ENCODE data around the gene RAB32.

Gene RAB32

DNA sequence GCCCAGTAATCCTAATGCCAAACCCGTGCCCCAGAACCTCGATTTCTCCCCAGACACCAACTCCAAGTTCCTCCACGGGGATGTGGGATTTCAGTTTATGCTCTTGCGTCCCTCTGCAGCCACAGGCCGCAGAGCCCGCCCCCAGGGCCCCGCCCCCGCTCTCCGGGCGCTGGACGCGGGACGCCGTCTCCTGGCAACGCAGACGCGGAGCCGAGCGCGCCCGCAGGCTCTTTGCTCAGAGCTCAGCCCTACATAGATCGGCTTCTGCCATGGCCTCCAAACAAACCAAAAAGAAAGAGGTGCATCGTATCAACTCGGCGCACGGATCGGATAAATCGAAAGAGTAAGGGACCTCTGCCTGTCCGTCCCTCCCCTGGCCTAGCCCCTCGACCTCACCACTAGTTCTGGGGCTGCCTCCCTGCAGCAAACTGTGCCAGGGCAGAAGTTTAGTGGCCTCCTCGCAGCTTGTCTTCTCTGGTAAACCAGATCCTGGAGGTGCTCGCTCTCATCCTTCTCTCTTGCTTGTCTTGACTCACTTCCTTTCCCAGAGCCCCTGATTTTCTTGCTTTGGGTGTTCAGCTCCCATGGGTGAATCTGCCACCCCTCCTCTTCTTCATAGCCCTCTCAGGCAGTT lies 55.3 kb downstream of the RAB32 start, which contains the start of gene ADGB:
ADGB (plus strand) TSS at position 201 of the 634 bp plus-strand sequence; CDS start at position 270, 69 bp downstream.
- Mint-ChIP-seq H3K27ac (no peak within 1 kb of the TSS), H3K27me3 (peaks cover 10% of the 10 kb centered on the region), H3K9me3 (no peaks in the 10 kb centered on the region), H3K4me1 (peaks cover 3% of the 10 kb centered on the region), H3K4me3 (peak within 1 kb of the TSS; percentile 33), H3K36me3 (ENCODE audit: low read depth) (no peaks in the 10 kb centered on the region)
- no peak for ATAC-seq
- no peak for DNase-seq

DNA sequence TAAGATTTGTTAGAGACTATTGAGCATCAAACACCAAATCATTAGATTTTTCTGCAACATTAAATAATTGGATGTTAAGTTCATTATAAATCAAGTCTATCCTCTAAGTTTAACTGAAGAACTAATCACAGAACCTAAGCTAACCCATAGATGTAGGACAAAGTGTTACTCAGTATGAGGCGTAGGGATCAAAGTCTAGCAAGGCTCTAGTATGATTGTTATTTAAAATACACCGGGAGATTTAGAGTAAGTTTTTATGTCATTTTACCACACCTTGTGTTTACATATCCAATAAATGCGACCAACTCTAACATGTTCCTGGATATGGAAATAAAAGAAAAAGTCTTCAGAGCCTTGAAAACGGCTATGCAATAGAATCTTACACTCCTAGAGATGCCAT lies 57.7 kb downstream of the RAB32 start:
- H3K4me1 Mint-ChIP-seq, result peaks cover 3% of the 10 kb centered on the region
- H3K27me3 Mint-ChIP-seq, result peaks cover 10% of the 10 kb centered on the region
- no peak overlapping the region for H3K4me3 Mint-ChIP-seq
- no peak overlapping the region for H3K27ac Mint-ChIP-seq
- H3K36me3 Mint-ChIP-seq (ENCODE audit: low read depth), result no peaks in the 10 kb centered on the region
- no peak for DNase-seq
- no peak for ATAC-seq
- H3K9me3 Mint-ChIP-seq, result no peaks in the 10 kb centered on the region

DNA sequence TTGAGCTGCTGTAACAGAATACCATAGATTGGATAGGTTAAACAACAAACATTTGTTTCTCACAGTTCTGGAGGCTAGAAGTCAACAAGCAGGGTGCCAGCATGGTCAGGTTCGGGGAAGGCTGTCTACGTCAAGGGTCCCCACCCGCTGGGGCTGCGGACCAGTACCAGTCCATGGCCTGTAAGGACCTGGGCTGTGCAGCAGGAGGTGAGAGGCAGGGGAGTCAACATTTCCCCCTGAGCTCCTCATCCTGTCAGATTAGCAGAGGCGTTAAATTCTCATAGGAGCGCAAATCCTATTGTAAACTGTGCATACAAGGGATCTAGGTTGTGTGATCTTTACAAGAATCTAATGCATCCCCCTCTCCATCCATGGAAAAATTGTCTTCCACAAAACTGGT lies 58.9 kb downstream of the RAB32 start:
- Mint-ChIP-seq H3K27me3 (peaks cover 10% of the 10 kb centered on the region), H3K4me1 (peaks cover 3% of the 10 kb centered on the region), H3K4me3 (no peak overlapping the region), H3K36me3 (ENCODE audit: low read depth) (no peaks in the 10 kb centered on the region), H3K9me3 (no peaks in the 10 kb centered on the region), H3K27ac (no peak overlapping the region)
- ATAC-seq, result no peak
- DNase-seq, result no peak

Data from activated naive CD8-positive, alpha-beta T cell treated with anti-CD3 and anti-CD28 coated beads, Interleukin-2, amount 50 U/mL, for 24 hours (primary cell).